Dendritic cell treated with granulocyte-macrophage colony-stimulating factor and Interleukin-4, amounts not matched to agents 40 ng/mL and 50 ng/mL, for 4 days (primary cell): ENCODE results near the gene TRIM17.
A peak's percentile ranks its signal among the peaks of the same experiment; 100 is the strongest.

ENCODE experiments used
- H3K27ac Mint-ChIP-seq: one replicate; pipeline ENCODE4 v1.8.0; 2022; ENCODE audit warnings: mild to moderate bottlenecking, mixed read lengths
- H3K27me3 Mint-ChIP-seq: one replicate; pipeline ENCODE4 v1.8.0; 2022; ENCODE audit warnings: mild to moderate bottlenecking, mixed read lengths
- H3K36me3 Mint-ChIP-seq: one replicate; pipeline ENCODE4 v1.8.0; 2022; ENCODE audit warnings: low read depth, mixed read lengths
- H3K4me1 Mint-ChIP-seq: one replicate; pipeline ENCODE4 v1.8.0; 2022; ENCODE audit warnings: low read depth, mixed read lengths
- H3K4me3 Mint-ChIP-seq: one replicate; pipeline ENCODE4 v1.8.0; 2022; ENCODE audit warnings: mild to moderate bottlenecking, moderate library complexity, mixed read lengths
- H3K9me3 Mint-ChIP-seq: one replicate; pipeline ENCODE4 v1.8.0; 2022; ENCODE audit warnings: mixed read lengths
- intact Hi-C: fragments of 100-400 bp; cut with micrococcal nuclease; formaldehyde crosslinking; loops from one replicate; pipeline ENCODE4 v1.15.0; 2022

The TRIM17 gene

GRCh38 chr1:228379666-228380065 lies 37.0 kb downstream of the TRIM17 start:
- Mint-ChIP-seq H3K9me3 (no peaks in the 10 kb centered on the region), H3K27me3 (peaks cover 40% of the 10 kb centered on the region), H3K36me3 (no peaks in the 10 kb centered on the region), H3K27ac (no peak overlapping the region), H3K4me1 (peaks cover 9% of the 10 kb centered on the region), H3K4me3 (no peak overlapping the region)
- intact Hi-C loops = no loop called here

GRCh38 chr1:228378873-228379460 lies 37.7 kb downstream of the TRIM17 start:
- H3K9me3 Mint-ChIP-seq = no peaks in the 10 kb centered on the region
- no peak overlapping the region for H3K27ac Mint-ChIP-seq

GRCh38 chr1:228378090-228378872 lies 38.4 kb downstream of the TRIM17 start:
- intact Hi-C loops = no loop called here
- Mint-ChIP-seq H3K36me3 (no peaks in the 10 kb centered on the region), H3K4me3 (peak overlapping the region; percentile 48), H3K27ac (no peak overlapping the region), H3K4me1 (peaks cover 9% of the 10 kb centered on the region), H3K9me3 (no peaks in the 10 kb centered on the region), H3K27me3 (peaks cover 40% of the 10 kb centered on the region)

More at GRCh38 chr1:228378873-228379460, 37.7 kb downstream of the TRIM17 start:
- Mint-ChIP-seq H3K4me1 (peaks cover 9% of the 10 kb centered on the region), H3K36me3 (no peaks in the 10 kb centered on the region), H3K27me3 (peaks cover 40% of the 10 kb centered on the region), H3K4me3 (peak overlapping the region; percentile 48)
- intact Hi-C loops = no loop called here

GRCh38 chr1:228377664-228378089 lies 39.0 kb downstream of the TRIM17 start:
- no peak overlapping the region for H3K4me3 Mint-ChIP-seq
- H3K9me3 Mint-ChIP-seq = no peaks in the 10 kb centered on the region
- peaks cover 9% of the 10 kb centered on the region for H3K4me1 Mint-ChIP-seq
- peaks cover 37% of the 10 kb centered on the region for H3K27me3 Mint-ChIP-seq
- no peaks in the 10 kb centered on the region for H3K36me3 Mint-ChIP-seq
- no peak overlapping the region for H3K27ac Mint-ChIP-seq
- intact Hi-C loops = no loop called here

GRCh38 chr1:228376651-228377631 lies 39.7 kb downstream of the TRIM17 start:
- H3K4me3 Mint-ChIP-seq = no peak overlapping the region

GRCh38 chr1:228376262-228376628 lies 40.4 kb downstream of the TRIM17 start:
- H3K4me1 Mint-ChIP-seq = peaks cover 9% of the 10 kb centered on the region
- H3K4me3 Mint-ChIP-seq = no peak overlapping the region
- intact Hi-C loops = no loop called here
- H3K9me3 Mint-ChIP-seq = no peaks in the 10 kb centered on the region
- no peak overlapping the region for H3K27ac Mint-ChIP-seq
- no peaks in the 10 kb centered on the region for H3K36me3 Mint-ChIP-seq
- H3K27me3 Mint-ChIP-seq = peaks cover 35% of the 10 kb centered on the region

More at GRCh38 chr1:228376651-228377631, 39.7 kb downstream of the TRIM17 start:
- Mint-ChIP-seq H3K36me3 (no peaks in the 10 kb centered on the region), H3K27ac (no peak overlapping the region), H3K27me3 (peaks cover 37% of the 10 kb centered on the region), H3K4me1 (peaks cover 9% of the 10 kb centered on the region), H3K9me3 (no peaks in the 10 kb centered on the region)
- intact Hi-C loops = no loop called here

GRCh38 chr1:228375578-228376261 lies 40.9 kb downstream of the TRIM17 start:
- Mint-ChIP-seq H3K4me3 (no peak overlapping the region), H3K4me1 (peaks cover 9% of the 10 kb centered on the region), H3K9me3 (no peaks in the 10 kb centered on the region), H3K36me3 (no peaks in the 10 kb centered on the region), H3K27ac (no peak overlapping the region), H3K27me3 (peaks cover 31% of the 10 kb centered on the region)
- intact Hi-C loops = no loop called here

- H3K9me3 Mint-ChIP-seq = no peaks in the 10 kb centered on the region
- no peak overlapping the region for H3K27ac Mint-ChIP-seq
- intact Hi-C loops = no loop called here
- peaks cover 25% of the 10 kb centered on the region for H3K27me3 Mint-ChIP-seq
- H3K4me3 Mint-ChIP-seq = no peak overlapping the region
- H3K4me1 Mint-ChIP-seq = peaks cover 9% of the 10 kb centered on the region
- H3K36me3 Mint-ChIP-seq = no peaks in the 10 kb centered on the region
Observed at GRCh38 chr1:228374711-228375577, 41.7 kb downstream of the TRIM17 start.

- Mint-ChIP-seq H3K36me3 (no peaks in the 10 kb centered on the region), H3K4me3 (no peak overlapping the region), H3K27ac (no peak overlapping the region), H3K9me3 (no peaks in the 10 kb centered on the region), H3K4me1 (peaks cover 5% of the 10 kb centered on the region), H3K27me3 (peaks cover 15% of the 10 kb centered on the region)
- intact Hi-C loops = no loop called here
Observed at GRCh38 chr1:228373681-228374571, 42.7 kb downstream of the TRIM17 start.

GRCh38 chr1:228373004-228373680 lies 43.5 kb downstream of the TRIM17 start:
- intact Hi-C loops = no loop called here

GRCh38 chr1:228372183-228373003 lies 44.3 kb downstream of the TRIM17 start:
- Mint-ChIP-seq H3K9me3 (no peaks in the 10 kb centered on the region), H3K27me3 (peaks cover under 1% of the 10 kb centered on the region), H3K36me3 (no peaks in the 10 kb centered on the region), H3K27ac (no peak overlapping the region), H3K4me1 (no peaks in the 10 kb centered on the region), H3K4me3 (no peak overlapping the region)
- intact Hi-C loops = no loop called here

More at GRCh38 chr1:228373004-228373680, 43.5 kb downstream of the TRIM17 start:
- Mint-ChIP-seq H3K4me1 (no peaks in the 10 kb centered on the region), H3K36me3 (no peaks in the 10 kb centered on the region), H3K27me3 (peaks cover 8% of the 10 kb centered on the region), H3K27ac (no peak overlapping the region), H3K4me3 (no peak overlapping the region), H3K9me3 (no peaks in the 10 kb centered on the region)
